Kidney epithelial cell (primary cell): Measurements from ENCODE around the gene CITED4. TPM values are rescaled to one million over a fixed set of nuclear protein-coding genes. Genes with fewer than 3 reads are reported as not detected.
A peak's percentile ranks its signal among the peaks of the same experiment; 100 is the strongest.

Experiments used
- DNase-seq: peaks from one replicate; pipeline ENCODE4 v3.0.0-alpha.2; 2010; ENCODE audit warnings: low read depth
- H3K27me3 ChIP-seq: 2 replicates; pipeline ENCODE4 v1.6.0; 2011; ENCODE audit warnings: low read length; ENCODE audit not compliant: control insufficient read depth, insufficient read depth
- H3K36me3 ChIP-seq: 2 replicates; pipeline ENCODE4 v1.5.1; 2011; ENCODE audit warnings: low read length; ENCODE audit not compliant: control insufficient read depth, insufficient read depth
- H3K4me3 ChIP-seq: 2 replicates; pipeline ENCODE4 v1.5.1; 2011; ENCODE audit warnings: low read depth, mild to moderate bottlenecking, control low read depth, low read length
- total RNA-seq: library from RNA; depleted of rRNA; stranded (reverse); fragments of >200 nt; gene quantifications from 2 replicates; pipeline ENCODE4 v1.2.3, GENCODE V29; 2015
- TF ChIP-seq, protein P1 (sequence below): IDR thresholded peaks from 2 replicates; pipeline ENCODE4 v1.5.1; 2011; ENCODE audit warnings: mild to moderate bottlenecking, moderate library complexity, low read length, control low read depth, inconsistent platforms; ENCODE audit not compliant: insufficient read depth, poor library complexity, severe bottlenecking

Gene CITED4
- total RNA-seq, 1 donor from 2014 or later = 31.0 TPM

DNA sequence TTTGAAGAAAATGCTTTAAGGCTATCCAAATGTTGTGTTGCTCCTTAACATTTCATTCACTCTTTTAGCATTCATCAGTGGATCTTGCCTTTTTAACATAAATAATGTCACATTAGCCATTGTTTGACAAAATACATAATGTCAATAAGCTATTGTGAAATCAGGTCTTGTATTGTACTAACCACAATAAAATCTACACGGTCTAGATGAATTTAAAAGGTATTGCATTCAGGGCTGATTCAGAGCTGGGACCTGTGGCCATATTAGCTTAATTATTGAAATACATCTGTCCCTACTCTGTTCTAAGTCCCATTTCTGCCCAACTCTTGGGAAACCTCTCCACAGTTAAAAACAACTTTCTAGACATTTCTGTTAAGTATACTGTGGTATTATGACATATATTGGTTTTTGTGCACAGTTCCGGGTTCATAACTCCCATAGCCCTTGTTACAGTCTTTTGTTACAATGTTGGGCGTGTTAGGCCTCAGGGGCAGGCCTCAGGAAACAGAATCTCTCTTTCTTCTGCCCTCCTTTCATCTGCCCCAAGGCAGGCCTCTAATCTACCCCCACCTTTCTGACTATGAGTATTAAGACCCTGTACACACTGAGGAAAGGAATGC lies 44.7 kb upstream of the CITED4 start:
- Histone ChIP-seq H3K4me3 (no peak overlapping the region), H3K36me3 (no peaks in the 10 kb centered on the region), H3K27me3 (no peaks in the 10 kb centered on the region)
- no peak for DNase-seq
- TF ChIP-seq, protein P1, sequence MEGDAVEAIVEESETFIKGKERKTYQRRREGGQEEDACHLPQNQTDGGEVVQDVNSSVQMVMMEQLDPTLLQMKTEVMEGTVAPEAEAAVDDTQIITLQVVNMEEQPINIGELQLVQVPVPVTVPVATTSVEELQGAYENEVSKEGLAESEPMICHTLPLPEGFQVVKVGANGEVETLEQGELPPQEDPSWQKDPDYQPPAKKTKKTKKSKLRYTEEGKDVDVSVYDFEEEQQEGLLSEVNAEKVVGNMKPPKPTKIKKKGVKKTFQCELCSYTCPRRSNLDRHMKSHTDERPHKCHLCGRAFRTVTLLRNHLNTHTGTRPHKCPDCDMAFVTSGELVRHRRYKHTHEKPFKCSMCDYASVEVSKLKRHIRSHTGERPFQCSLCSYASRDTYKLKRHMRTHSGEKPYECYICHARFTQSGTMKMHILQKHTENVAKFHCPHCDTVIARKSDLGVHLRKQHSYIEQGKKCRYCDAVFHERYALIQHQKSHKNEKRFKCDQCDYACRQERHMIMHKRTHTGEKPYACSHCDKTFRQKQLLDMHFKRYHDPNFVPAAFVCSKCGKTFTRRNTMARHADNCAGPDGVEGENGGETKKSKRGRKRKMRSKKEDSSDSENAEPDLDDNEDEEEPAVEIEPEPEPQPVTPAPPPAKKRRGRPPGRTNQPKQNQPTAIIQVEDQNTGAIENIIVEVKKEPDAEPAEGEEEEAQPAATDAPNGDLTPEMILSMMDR = no peak

DNA sequence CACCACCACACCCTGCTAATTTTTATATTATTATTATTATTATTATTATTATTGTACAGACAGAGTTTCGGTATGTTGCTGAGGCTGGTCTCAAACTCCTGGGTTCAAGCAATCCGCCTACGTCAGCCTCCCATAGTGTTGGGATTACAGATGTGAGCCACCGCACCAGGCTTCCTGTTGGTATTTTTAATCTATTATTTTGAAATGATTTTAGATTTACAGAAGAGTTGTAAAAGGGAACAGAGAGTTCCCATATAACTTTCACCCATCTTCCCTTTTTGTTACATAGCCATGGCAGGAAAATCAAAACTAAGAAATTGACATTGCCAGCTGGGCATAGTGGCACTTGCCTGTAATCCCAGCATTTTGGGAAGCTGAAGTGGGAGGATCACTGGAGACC lies 42.9 kb upstream of the CITED4 start:
- no peak for DNase-seq
- H3K36me3 ChIP-seq = no peaks in the 10 kb centered on the region
- H3K27me3 ChIP-seq = no peaks in the 10 kb centered on the region
- no peak overlapping the region for H3K4me3 ChIP-seq
- TF ChIP-seq, protein P1 = no peak

DNA sequence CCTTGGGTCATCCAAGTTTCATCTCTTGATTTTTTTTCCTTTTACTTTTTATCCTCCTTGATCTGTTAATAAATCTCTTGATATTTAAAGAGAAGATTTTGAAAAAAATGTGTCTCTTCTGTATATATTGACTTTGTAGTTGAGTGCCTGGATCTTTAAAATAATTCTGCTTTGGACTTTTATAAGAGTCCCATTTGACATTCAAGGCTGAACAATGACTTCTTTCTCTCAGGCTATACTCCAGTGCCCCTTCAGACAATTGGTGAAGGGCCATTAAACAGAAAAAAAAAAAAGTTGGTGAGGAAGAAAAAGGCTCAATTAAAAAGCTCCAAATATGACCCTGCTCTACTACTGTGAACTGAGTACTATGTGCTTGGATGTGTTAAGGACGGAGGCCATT lies 40.9 kb upstream of the CITED4 start:
- TF ChIP-seq, protein P1 = no peak

DNA sequence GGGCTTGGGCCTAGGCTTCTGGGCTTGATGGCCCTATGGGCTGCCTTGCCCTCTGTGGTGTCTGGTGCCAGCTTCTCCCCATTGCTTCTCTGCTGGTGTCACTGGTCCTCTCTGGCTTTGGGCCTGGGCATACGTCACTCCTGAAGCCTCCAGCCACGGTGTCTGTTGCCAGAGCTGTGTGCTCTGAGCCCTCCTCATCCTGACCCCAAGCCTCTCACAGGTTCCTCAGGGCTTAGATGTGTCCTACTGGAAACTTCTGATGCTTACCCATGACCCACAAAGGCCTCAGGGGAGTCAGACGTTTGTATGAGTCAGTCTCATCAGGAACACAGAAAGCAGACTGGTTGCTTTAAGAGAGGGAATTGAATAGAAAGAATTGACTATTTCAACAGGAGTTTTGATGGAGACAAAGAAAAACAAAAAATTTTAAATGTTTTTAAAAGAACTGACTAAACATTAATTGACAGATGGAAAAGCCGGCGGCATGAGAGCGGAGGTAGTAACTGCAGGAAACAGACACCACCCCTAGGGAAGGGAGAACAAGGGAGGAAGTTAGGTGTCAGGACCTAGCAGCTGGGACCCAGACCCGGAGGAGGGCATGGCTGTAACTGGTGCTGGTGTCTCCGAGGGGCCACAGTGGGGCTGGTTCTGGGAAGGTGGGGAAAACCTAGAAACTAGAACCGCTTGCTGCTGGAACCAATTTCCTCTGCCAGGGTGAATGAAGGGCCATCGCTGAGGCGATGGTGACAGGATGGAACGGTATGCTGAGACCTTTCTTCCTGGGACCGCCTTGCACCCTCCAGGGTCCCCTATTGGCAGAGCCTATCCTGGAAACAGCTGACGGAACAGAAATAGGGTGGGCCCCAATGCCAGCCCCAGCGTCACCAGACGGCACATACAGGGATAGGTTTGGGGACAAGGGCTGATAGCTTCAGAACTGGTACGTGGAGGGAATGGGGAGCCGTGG lies 40.0 kb upstream of the CITED4 start:
- DNase-seq = peak; percentile 61
- H3K27me3 ChIP-seq = no peaks in the 10 kb centered on the region
- TF ChIP-seq, protein P1 = no peak
- no peak overlapping the region for H3K4me3 ChIP-seq
- H3K36me3 ChIP-seq = no peaks in the 10 kb centered on the region

More for the DNA sequence above, 40.9 kb upstream of the CITED4 start:
- H3K27me3 ChIP-seq = no peaks in the 10 kb centered on the region
- DNase-seq = no peak
- no peak overlapping the region for H3K4me3 ChIP-seq
- no peaks in the 10 kb centered on the region for H3K36me3 ChIP-seq

DNA sequence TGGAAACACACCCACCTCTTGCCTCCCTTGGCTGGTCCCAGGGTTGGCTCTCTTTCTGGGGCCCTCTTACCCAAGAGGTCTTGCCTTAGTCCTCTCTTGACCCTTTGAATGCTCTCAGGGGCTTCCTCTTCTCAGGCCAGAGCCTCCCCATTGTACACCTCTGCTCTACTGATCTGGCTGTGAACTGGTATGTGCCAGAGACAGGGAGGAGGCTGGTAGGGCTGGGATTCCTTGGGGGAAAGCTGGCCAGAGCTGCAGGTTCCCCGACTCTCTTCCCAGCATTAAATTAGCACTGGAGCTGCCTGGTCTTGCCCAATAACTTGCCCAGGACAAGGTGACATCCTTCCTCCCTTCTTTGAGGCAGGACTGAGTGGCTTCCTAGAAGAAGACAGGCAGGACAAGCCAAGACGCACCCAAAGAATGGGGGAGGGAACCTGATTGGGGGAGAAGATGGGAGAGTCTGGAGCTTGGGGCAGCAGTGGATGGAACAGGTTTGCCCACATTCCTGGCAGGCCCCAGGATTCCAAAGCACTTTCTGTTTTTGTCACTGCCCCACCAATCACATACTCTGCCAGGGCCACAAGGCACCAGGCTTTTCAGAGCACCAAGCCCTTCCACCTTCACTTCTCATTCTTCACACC lies 37.2 kb upstream of the CITED4 start:
- H3K4me3 ChIP-seq = no peak overlapping the region
- H3K36me3 ChIP-seq = no peaks in the 10 kb centered on the region
- DNase-seq = no peak
- no peaks in the 10 kb centered on the region for H3K27me3 ChIP-seq
- TF ChIP-seq, protein P1 = no peak
